Left lobe of liver (tissue), 2 donors: ENCODE results near the gene CCT6A. TPM values are rescaled to one million over a fixed set of nuclear protein-coding genes. Genes with fewer than 3 reads are reported as not detected.
"Not testable (repeated sequence)": the region's sequence is repeated elsewhere in the genome, so short reads cannot be mapped to it uniquely, and the experiment has no call there.

Source experiments
- ATAC-seq: fragments of 200-7000 bp; cut with Tn5 transposase; one replicate; pipeline ENCODE4 v1.9.1; 2020; ENCODE audit warnings: mild to moderate bottlenecking, moderate library complexity
- DNase-seq: peaks from one replicate; pipeline ENCODE4 v3.0.0-alpha.2; 2020; ENCODE audit warnings: low spot score
- total RNA-seq: library from RNA; stranded (reverse); gene quantifications from one replicate; pipeline ENCODE4 v1.2.1, GENCODE V29; 2021
- donor health status: DM: no; HTN: no; CAD: no; lungs with moderate emphysema.
- donor health status: DM: no; HTN: yes; CAD: no.

The CCT6A gene
- total RNA-seq, 1 donor from 2014 or later: 25.7 TPM

GRCh38 chr7:56097700-56098099 is 46.1 kb downstream of the CCT6A start:
- DNase-seq (no peak), ATAC-seq (peak; percentile 55)

GRCh38 chr7:56098187-56099008 is 46.8 kb downstream of the CCT6A start:
- ATAC-seq: not testable (repeated sequence)

GRCh38 chr7:56099653-56100052 is 48.1 kb downstream of the CCT6A start:
- no peak for DNase-seq
- ATAC-seq: no peak

More at GRCh38 chr7:56098187-56099008, 46.8 kb downstream of the CCT6A start:
- not testable (repeated sequence) for DNase-seq

DNA sequence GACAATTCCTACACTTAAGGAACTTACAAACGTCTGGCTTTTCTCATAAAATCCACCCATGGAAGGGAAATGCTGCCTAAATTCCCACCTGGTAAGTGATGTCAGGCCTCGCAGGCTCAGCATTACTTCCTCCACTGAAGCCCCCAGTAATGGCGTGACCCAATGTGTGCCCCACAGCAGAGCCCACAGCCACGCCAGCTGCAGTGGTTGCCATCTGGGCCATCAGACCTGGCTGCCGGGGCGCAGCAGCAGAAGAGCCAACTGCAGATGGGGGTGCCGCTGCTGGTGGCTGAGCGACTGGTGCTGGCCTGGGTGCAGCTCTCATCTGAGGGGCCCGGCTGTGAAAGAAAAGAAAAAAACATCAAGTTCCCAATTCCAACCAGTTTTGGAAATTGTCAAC is 52.6 kb downstream of the CCT6A start:
- not testable (repeated sequence) for ATAC-seq, DNase-seq

DNA sequence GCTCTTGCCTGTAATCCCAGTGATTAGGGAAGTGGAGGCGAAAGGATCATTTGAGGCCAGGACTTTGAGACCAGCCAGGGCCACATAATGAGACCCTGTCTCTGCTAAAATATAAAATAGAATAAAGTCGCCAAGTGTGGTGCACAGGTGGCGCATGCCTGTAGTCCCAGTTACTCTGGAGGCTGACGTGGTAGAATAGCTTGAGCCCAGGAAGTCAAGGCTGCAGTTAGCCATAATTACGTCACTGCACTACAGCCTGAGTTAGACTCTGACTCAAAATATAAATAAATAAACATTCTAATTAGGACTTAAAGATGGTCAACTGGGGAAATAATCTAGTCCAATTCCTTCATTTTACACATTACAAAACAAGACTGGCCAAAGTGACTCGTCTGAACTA is 53.9 kb downstream of the CCT6A start:
- DNase-seq (no peak), ATAC-seq (peak; percentile 23)

- DNase-seq (peak; percentile 97), ATAC-seq (peak; percentile 99)
These were observed 54.8 kb downstream of the CCT6A start, which contains the start of gene CHCHD2 for GRCh38 chr7:56106108-56107073. CHCHD2 (minus strand) TSS chr7:56106476; CDS start chr7:56106413, 63 bp downstream.

DNA sequence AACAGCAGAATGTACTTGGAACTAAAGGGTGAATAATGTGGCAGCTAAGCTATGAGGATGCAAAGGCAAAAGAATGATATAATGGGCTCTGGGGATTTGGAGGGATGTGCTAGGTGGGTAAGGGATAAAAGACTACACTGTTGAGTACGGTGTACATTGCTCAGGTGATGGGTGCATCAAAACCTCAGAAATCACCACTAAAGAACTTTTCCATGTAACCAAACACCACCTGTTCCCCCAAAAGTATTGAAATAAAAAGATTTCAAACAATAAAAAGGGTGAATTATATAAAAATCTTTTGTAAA is 56.3 kb downstream of the CCT6A start:
- DNase-seq: no peak
- no peak for ATAC-seq

- ATAC-seq (no peak), DNase-seq (no peak)
These were observed 59.0 kb downstream of the CCT6A start for GRCh38 chr7:56110611-56111010.

DNA sequence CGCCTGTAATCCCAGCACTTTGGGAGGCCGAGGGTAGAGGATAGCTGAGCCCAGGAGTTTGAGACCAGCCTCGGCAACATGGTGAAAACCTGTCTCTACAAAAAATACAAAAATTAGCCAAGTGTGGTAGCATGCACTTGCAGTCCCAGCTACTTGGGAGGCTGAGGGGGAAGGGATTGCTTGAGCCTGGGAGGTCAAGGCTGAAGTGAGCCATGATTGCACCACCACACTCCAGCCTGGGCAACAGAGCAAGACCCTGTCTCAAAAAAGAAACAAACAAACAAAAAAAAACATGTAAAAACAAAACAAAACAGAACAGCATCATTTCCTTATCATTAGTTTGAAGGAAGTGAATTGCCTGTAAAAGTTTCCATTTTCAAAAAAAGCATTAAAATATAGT is 60.7 kb downstream of the CCT6A start:
- not testable (repeated sequence) for ATAC-seq

More for the DNA sequence above, 60.7 kb downstream of the CCT6A start:
- DNase-seq: not testable (repeated sequence)

Other genes starting within 250 kb of the CCT6A start
- not detected for gene SEPTIN14, start 189.0 kb upstream of the CCT6A start, total RNA-seq
- gene ZNF713, start 164.3 kb upstream of the CCT6A start, total RNA-seq: 0.45 TPM
- 9.5 TPM for gene MRPS17, start 99.9 kb upstream of the CCT6A start, total RNA-seq
- 6.1 TPM for gene NIPSNAP2, start 87.2 kb upstream of the CCT6A start, total RNA-seq
- 9.0 TPM for gene PSPH, start 321 bp upstream of the CCT6A start, total RNA-seq
- 83.3 TPM for gene SUMF2, start 12.5 kb downstream of the CCT6A start, total RNA-seq
- gene PHKG1, start 41.2 kb downstream of the CCT6A start, total RNA-seq: 0.78 TPM
- gene CHCHD2, start 54.7 kb downstream of the CCT6A start, total RNA-seq: 189 TPM
- not detected for gene NUPR2, start 64.7 kb downstream of the CCT6A start, total RNA-seq